Gastrocnemius medialis (tissue), 4 donors: ENCODE data around the gene PLCG1.

Experiments used
- CTCF ChIP-seq, 5 experiments: fragments of 450-650 bp in 3 of 5; fragments of 200-600 bp in 2 of 5; sonication (generic) in 2 of 5; IDR thresholded peaks in 4 of 5; conservative IDR thresholded peaks in 1 of 5; 1 replicate in 4 of 5; 2 replicates in 1 of 5; pipeline ENCODE4 v1.5.1; 2016 to 2019; ENCODE audit warnings: antibody characterized with exemption in 5 of 5, mild to moderate bottlenecking in 3 of 5, moderate library complexity in 3 of 5
- POLR2A ChIP-seq, 2 donors: fragments of 450-650 bp; IDR thresholded peaks; one replicate each; pipeline ENCODE4 v1.6.1; 2017; ENCODE audit warnings: antibody characterized with exemption in 2 of 2, mild to moderate bottlenecking in 2 of 2, moderate library complexity in 2 of 2

- TF ChIP-seq CTCF (IDR thresholded peaks at IDR 0.05 in 4 of 5, conservative IDR thresholded peaks at IDR 0.05 in 1 of 5) (no peak), POLR2A (IDR thresholded peaks at IDR 0.05) (no peak)
These were observed 38.6 kb upstream of the PLCG1 start for GRCh38 chr20:41098703-41099250.
